Hindlimb muscle (tissue), 1 donor: ENCODE results near the gene SAPCD2. TPM values are rescaled to one million over a fixed set of nuclear protein-coding genes. Genes with fewer than 3 reads are reported as not detected.

ENCODE experiments used
- DNase-seq: peaks from one replicate; pipeline ENCODE4 v3.0.0-alpha.2; 2013
- polyA plus RNA-seq: library from polyadenylated mRNA; unstranded; fragments of 120-200 nt; gene quantifications from one replicate; pipeline ENCODE4 v1.2.1, GENCODE V29; 2013; ENCODE audit not compliant: insufficient read length

Gene SAPCD2
- polyA plus RNA-seq, 1 donor = 3.9 TPM

DNA sequence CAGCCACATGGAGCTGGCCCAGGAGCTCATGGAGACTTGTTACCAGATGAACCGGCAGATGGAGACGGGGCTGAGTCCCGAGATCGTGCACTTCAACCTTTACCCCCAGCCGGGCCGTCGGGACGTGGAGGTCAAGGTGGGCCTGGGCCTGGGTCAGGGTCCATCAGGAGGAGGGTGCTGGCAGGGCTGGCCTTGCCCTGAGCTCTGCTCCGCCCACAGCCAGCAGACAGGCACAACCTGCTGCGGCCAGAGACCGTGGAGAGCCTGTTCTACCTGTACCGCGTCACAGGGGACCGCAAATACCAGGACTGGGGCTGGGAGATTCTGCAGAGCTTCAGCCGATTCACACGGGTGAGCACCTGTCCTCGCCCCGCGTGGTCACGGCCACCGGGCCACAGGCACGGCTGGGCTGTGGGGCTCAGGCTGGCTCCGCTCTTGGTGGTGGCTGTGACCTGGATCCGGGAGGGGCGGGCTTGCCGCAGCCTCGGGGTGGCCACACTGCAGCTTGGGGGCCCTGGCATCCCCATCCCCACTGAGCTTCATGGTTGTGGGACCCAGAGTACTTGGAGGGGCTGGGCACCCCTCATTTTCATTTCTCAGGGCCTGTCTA lies 37.1 kb upstream of the SAPCD2 start:
- no peak for DNase-seq

GRCh38 chr9:137106662-137107250 lies 36.4 kb upstream of the SAPCD2 start:
- no peak for DNase-seq

GRCh38 chr9:137105814-137106661 lies 35.7 kb upstream of the SAPCD2 start:
- no peak for DNase-seq

- DNase-seq = no peak
These were observed 33.0 kb upstream of the SAPCD2 start for GRCh38 chr9:137103206-137103999.

GRCh38 chr9:137099231-137099630 lies 28.9 kb upstream of the SAPCD2 start:
- no peak for DNase-seq

- DNase-seq = no peak
These were observed 27.6 kb upstream of the SAPCD2 start for GRCh38 chr9:137097761-137098462.

DNA sequence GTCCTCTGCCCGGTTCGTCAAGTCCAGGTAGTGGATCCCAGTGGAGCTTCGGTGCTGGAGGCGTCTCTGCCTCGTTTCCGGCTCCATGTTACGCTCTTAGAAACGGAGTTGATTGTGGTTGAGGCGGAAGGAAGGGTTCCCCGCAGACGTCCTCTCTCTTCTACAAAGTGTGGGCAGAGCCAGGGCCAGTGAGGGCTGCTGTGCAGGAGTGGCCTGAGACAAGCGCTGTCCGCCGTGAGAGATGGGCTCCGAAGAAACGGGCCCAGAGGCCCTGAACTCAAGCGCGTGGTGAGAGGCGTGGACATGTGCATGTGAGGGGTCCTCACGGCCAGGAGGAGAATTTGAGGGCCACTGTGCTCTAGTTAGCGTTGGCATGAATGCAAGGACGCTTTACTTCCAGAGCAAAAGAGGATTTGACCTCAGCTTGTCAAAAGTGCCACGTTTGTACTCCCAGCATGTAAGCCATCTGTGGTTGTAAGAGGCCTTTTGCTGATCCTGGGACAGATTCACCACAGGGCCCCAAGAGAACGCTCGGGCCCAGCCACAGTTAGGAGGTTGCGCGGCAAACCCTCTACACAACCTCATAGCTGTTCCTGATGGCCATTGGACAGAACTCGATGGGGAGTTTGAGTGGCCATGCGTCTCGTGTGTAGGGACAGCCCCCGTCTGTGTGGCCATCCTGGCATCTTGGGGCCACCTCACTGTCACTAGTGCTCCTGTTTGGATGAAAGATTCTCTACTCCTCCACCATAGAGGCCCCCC lies 26.6 kb upstream of the SAPCD2 start:
- DNase-seq = no peak

- DNase-seq = no peak
These were observed 25.5 kb upstream of the SAPCD2 start for GRCh38 chr9:137095664-137096517.

- no peak for DNase-seq
These were observed 19.0 kb upstream of the SAPCD2 start for GRCh38 chr9:137089232-137089947.

DNA sequence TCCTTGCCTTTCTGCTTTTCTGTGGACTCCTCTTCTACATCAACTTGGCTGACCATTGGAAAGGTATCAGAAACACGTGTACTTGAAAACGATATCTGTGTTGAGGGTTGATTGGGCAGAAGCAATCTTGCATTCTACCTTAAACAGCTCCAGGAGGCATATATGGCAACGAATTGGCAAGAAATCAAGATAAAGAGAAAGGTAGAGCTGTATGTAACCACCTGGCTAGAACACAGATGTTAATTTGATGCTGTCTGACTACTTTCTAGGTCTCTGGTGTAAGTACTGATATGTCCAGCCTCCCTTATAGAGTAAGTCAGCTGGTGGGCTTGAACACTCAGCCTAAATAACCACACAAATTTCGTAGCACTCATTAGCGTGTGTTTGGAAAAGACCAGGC lies 17.8 kb upstream of the SAPCD2 start:
- DNase-seq = no peak

GRCh38 chr9:137087409-137087925 lies 17.1 kb upstream of the SAPCD2 start:
- no peak for DNase-seq

- DNase-seq = peak; percentile 99
These were observed 16.4 kb upstream of the SAPCD2 start, which contains the start of gene MAN1B1 for GRCh38 chr9:137086531-137087408. MAN1B1 (plus strand) TSS chr9:137086985; CDS start chr9:137087000, 15 bp downstream.

- DNase-seq = no peak
These were observed 15.7 kb upstream of the SAPCD2 start for GRCh38 chr9:137085920-137086530.

- DNase-seq = no peak
These were observed 14.2 kb upstream of the SAPCD2 start for GRCh38 chr9:137084526-137084925.

DNA sequence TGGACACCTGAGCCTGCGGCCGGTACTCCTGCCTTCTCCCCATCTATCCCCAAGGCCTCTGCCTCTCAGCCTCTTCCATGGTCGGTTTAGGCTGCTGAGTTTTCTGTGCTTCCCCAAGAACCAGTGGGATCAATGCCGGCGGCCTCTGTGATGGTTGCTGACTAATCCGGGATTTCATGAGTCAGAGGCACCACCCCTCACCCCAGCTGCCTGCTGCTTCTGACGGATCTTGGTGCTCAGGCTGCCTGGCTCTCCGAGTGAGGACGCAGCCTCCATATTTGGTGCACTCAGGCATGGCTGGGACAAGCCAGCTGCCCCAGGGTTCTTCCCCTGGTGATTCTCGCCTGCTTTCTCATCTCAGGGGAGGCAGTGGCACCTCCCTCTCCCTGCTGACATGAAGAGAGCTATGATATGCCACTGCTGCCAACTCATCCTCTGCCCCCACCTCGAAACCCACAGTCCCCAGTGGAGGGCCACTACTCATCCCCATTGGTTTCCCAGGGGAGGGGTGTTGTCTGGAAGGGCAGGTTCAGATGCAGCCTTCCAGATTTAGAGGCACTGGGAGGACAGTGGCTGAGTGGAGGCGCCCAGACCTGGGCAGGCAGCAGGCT lies 13.1 kb upstream of the SAPCD2 start:
- DNase-seq = no peak

DNA sequence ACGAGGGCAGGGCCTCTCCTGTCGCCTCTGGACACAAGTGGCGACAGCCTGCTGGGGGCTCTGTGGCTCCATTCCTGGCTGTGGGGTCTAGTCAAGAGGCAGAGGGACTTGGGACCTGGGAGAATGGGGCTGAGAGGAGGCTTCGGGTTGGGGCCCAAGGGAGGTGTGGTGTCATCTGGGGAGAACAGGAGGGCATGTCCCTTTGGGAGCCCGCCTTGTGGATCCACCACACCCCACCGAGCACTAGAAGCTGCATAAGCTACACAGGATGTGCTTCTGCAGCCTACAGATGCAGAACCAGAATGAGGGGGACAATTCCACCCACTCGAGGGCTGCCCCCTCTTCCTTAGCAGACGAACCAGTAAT lies 12.6 kb upstream of the SAPCD2 start:
- DNase-seq = no peak

DNA sequence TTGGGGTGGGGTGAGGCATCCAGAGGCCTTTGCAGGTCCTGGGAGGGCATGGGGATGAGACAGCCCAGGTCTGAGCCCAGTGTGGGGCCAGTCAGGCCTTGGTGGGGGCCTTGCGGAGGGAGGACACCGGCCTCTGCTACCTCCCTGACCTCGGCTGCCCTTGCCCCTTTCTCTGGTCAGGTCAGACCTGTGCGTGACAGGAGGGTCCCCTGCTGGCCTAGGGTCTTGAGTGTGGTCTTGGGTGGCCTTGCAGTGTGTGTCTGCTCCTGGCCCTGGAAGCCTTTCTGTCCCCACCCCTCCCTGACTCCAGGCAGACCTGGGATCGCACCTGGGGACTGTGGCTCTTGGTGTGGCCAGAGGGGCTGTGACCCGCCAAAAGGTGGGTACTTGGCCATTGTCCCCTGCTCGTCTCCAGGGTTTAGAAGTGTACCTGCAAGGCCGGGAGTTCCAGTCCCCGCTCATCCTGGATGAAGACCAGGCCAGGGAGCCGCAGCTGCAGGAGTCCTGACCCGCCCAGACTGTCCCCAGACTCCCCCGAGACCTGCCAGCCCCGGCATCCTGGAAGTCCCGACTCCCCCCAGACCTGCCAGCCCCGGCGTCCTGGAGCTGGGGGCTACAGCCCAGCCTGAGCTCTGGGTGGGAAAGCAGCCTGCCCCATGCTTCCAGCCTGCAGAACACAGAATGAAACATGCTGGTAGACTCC lies 12.0 kb upstream of the SAPCD2 start:
- no peak for DNase-seq
